PC-9 (cell line): ENCODE data around the gene VSTM5.

Experiments used
- CTCF ChIP-seq: fragments of 200-600 bp; sonication (generic); conservative IDR thresholded peaks from 2 replicates; pipeline ENCODE4 v1.6.1; 2017; ENCODE audit warnings: mixed run types, antibody characterized with exemption, mild to moderate bottlenecking, moderate library complexity
- EZH2 ChIP-seq: fragments of 200-600 bp; sonication (generic); IDR thresholded peaks from 2 replicates; pipeline ENCODE4 v1.8.0; 2017; ENCODE audit warnings: antibody characterized with exemption, low read depth

- TF ChIP-seq CTCF (no peak), EZH2 (no peak)
Observed at GRCh38 chr11:93770160-93770559, 80.3 kb downstream of the VSTM5 start.
